Activated CD8-positive, alpha-beta memory T cell treated with anti-CD3 and anti-CD28 coated beads, Interleukin-2, amount 10 ng/mL, durations not matched to agents 7 days and 5 days (primary cell): ENCODE data around the gene RTBDN. TPM values are rescaled to one million over a fixed set of nuclear protein-coding genes. Genes with fewer than 3 reads are reported as not detected.
A peak's percentile ranks its signal among the peaks of the same experiment; 100 is the strongest.

Experiments used
- ATAC-seq: fragments of 150-1000 bp; cut with Tn5 transposase; one replicate; pipeline ENCODE4 v1.10.0; 2021; ENCODE audit warnings: moderate library complexity
- CTCF ChIA-PET: fragments of 350-600 bp; sonication (Branson Sonifier 250); formaldehyde crosslinking; loops from one replicate; lab custom pipeline; 2021; ENCODE audit warnings: antibody characterized with exemption; lab: Charles Lee
- DNase-seq: peaks from one replicate; pipeline ENCODE4 v3.0.0-alpha.2; 2020
- H3K27ac Mint-ChIP-seq: one replicate; pipeline ENCODE4 v1.8.0; 2021; ENCODE audit warnings: mild to moderate bottlenecking, mixed read lengths
- H3K27me3 Mint-ChIP-seq: one replicate; pipeline ENCODE4 v1.8.0; 2021; ENCODE audit warnings: mixed read lengths
- H3K36me3 Mint-ChIP-seq: one replicate; pipeline ENCODE4 v1.8.0; 2021; ENCODE audit warnings: mild to moderate bottlenecking, mixed read lengths
- H3K4me1 Mint-ChIP-seq: one replicate; pipeline ENCODE4 v1.8.0; 2021; ENCODE audit warnings: mixed read lengths
- H3K4me3 Mint-ChIP-seq: one replicate; pipeline ENCODE4 v1.8.0; 2021; ENCODE audit warnings: mild to moderate bottlenecking, moderate library complexity, mixed read lengths
- H3K9me3 Mint-ChIP-seq: one replicate; pipeline ENCODE4 v1.8.0; 2022; ENCODE audit warnings: low read depth, mixed read lengths
- total RNA-seq, 2 experiments: library from RNA; stranded (reverse); gene quantifications; one replicate each; pipeline ENCODE4 v1.2.3, GENCODE V29; 2021

The RTBDN gene
- total RNA-seq, 2 experiments from 2014 or later = not detected

DNA sequence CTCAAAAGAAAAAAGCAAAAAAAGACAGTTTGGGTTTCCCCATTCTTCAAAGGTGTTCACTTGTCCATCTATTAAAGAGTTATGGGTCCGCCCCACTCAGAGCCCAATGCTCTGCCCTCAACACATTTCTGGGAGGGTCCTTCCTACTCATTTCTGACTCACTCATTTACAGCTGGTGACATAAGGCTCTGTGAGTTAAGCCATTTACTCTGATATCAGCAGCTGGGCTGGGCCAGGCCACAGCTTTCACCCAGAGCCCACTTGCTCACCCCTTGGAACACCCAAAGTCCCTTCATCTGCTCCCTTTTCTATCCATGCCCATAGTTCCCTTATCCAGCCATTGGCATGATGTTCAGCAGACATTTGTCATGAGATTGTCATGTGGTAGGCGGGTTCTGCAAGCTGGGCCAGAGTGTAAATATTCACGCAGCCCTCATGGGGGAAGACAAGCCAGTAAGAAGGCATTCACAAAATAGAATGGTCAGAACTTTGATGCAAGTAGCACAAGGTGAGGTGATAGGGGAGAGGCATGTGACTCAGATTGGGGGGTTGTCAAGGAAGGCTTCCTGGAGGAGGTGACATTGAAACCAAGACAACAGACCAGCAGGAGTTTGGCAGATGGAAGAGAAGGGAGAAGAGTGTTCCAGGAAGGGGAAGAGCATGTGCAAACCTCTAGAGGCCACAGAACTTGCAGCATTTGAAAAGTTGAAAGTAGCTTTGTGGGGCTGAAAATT lies 9.8 kb upstream of the RTBDN start:
- ATAC-seq (no peak), DNase-seq (no peak)
- H3K9me3 Mint-ChIP-seq = no peaks in the 10 kb centered on the region
- CTCF ChIA-PET = interaction anchor here (1.4 to 7.9 kb wide), 3 partner anchors 78 to 217 kb away, joined by 3 to 146 read pairs (median 123); no protein-coding TSS in a partner anchor
- H3K27me3 Mint-ChIP-seq = peaks cover 46% of the 10 kb centered on the region
- H3K27ac Mint-ChIP-seq = no peak overlapping the region
- no peaks in the 10 kb centered on the region for H3K36me3 Mint-ChIP-seq
- H3K4me1 Mint-ChIP-seq = peaks cover 21% of the 10 kb centered on the region
- no peak overlapping the region for H3K4me3 Mint-ChIP-seq

DNA sequence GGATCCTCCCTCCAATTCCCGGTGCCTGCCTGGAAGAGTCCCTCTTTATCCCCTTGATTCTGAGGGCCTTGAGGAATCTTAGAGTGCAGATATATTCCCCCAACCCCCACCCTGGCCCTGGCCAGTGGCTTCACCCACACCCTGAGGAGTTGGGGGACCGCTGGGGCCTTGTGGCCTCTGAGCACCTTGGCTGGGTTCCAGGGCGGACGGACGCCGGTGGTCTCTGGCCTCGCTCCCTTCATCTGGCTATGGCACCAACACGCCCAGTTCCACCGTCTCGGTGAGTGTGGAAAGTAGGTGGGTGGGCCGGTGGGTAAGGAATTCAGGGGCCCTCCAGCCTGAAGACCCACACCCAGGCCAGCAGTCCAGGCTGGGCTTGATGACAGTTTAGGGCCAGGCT lies 8.9 kb upstream of the RTBDN start:
- Mint-ChIP-seq H3K4me3 (no peak overlapping the region), H3K27ac (no peak overlapping the region), H3K27me3 (peaks cover 51% of the 10 kb centered on the region), H3K4me1 (peaks cover 24% of the 10 kb centered on the region), H3K9me3 (no peaks in the 10 kb centered on the region), H3K36me3 (no peaks in the 10 kb centered on the region)
- DNase-seq = no peak
- CTCF ChIA-PET = interaction anchor here (7.9 kb wide), 1 partner anchor 85 kb away, joined by 123 read pairs; no protein-coding TSS in a partner anchor
- no peak for ATAC-seq

GRCh38 chr19:12842511-12842910 lies 8.1 kb upstream of the RTBDN start:
- no peak overlapping the region for H3K27ac Mint-ChIP-seq
- no peaks in the 10 kb centered on the region for H3K36me3 Mint-ChIP-seq
- no peak for ATAC-seq
- H3K9me3 Mint-ChIP-seq = no peaks in the 10 kb centered on the region
- CTCF ChIA-PET = no interaction called here
- peaks cover 57% of the 10 kb centered on the region for H3K27me3 Mint-ChIP-seq
- H3K4me3 Mint-ChIP-seq = no peak overlapping the region
- H3K4me1 Mint-ChIP-seq = peaks cover 21% of the 10 kb centered on the region
- DNase-seq = no peak

- H3K9me3 Mint-ChIP-seq = no peaks in the 10 kb centered on the region
- peaks cover 63% of the 10 kb centered on the region for H3K27me3 Mint-ChIP-seq
- peak; percentile 14 for ATAC-seq
- H3K27ac Mint-ChIP-seq = no peak overlapping the region
- peak; percentile 45 for DNase-seq
- peaks cover 16% of the 10 kb centered on the region for H3K4me1 Mint-ChIP-seq
- peak overlapping the region; percentile 22 for H3K4me3 Mint-ChIP-seq
- H3K36me3 Mint-ChIP-seq = no peaks in the 10 kb centered on the region
- CTCF ChIA-PET = interaction anchor here (1.0 kb wide), 1 partner anchor 80 kb away, joined by 4 read pairs; no protein-coding TSS in a partner anchor
Observed at GRCh38 chr19:12841094-12841493, 6.7 kb upstream of the RTBDN start.

GRCh38 chr19:12840091-12841079 lies 6.0 kb upstream of the RTBDN start:
- Mint-ChIP-seq H3K4me1 (peaks cover 16% of the 10 kb centered on the region), H3K27me3 (peaks cover 69% of the 10 kb centered on the region), H3K9me3 (no peaks in the 10 kb centered on the region), H3K27ac (no peak overlapping the region), H3K4me3 (no peak overlapping the region), H3K36me3 (no peaks in the 10 kb centered on the region)
- CTCF ChIA-PET = interaction anchor here (1.7 kb wide), 1 partner anchor 42 kb away, joined by 3 read pairs; no protein-coding TSS in a partner anchor
- peak; percentile 68 for ATAC-seq
- DNase-seq = peak; percentile 76

- Mint-ChIP-seq H3K27ac (no peak overlapping the region), H3K9me3 (no peaks in the 10 kb centered on the region), H3K4me1 (peaks cover 20% of the 10 kb centered on the region), H3K4me3 (peak overlapping the region; percentile 9), H3K27me3 (peaks cover 77% of the 10 kb centered on the region), H3K36me3 (no peaks in the 10 kb centered on the region)
- peak; percentile 50 for DNase-seq
- no peak for ATAC-seq
- CTCF ChIA-PET = interaction anchor here (1.0 to 1.7 kb wide), 4 partner anchors 8 to 73 kb away, joined by 3 to 8 read pairs (median 3); no protein-coding TSS in a partner anchor
Observed at GRCh38 chr19:12838886-12839756, 4.7 kb upstream of the RTBDN start.

GRCh38 chr19:12838182-12838885 lies 4.0 kb upstream of the RTBDN start, which contains the start of gene MAST1:
Gene MAST1 (plus strand): TSS chr19:12838515. CDS start chr19:12838573, 58 bp downstream.
- H3K27ac Mint-ChIP-seq = no peak within 1 kb of the TSS
- ATAC-seq (peak; percentile 65), DNase-seq (peak; percentile 57)
- no peaks in the 10 kb centered on the region for H3K36me3 Mint-ChIP-seq
- CTCF ChIA-PET = interaction anchor here (1.0 to 1.7 kb wide), 5 partner anchors 8 to 72 kb away, joined by 3 to 8 read pairs (median 3); no protein-coding TSS in a partner anchor
- H3K4me1 Mint-ChIP-seq = peaks cover 22% of the 10 kb centered on the region
- H3K9me3 Mint-ChIP-seq = no peaks in the 10 kb centered on the region
- peak within 1 kb of the TSS; percentile 22 for H3K4me3 Mint-ChIP-seq
- peaks cover 77% of the 10 kb centered on the region for H3K27me3 Mint-ChIP-seq

- Mint-ChIP-seq H3K27ac (no peak overlapping the region), H3K9me3 (no peaks in the 10 kb centered on the region), H3K4me1 (peaks cover 31% of the 10 kb centered on the region), H3K36me3 (no peaks in the 10 kb centered on the region), H3K27me3 (peaks cover 82% of the 10 kb centered on the region), H3K4me3 (no peak overlapping the region)
- DNase-seq = no peak
- ATAC-seq = no peak
- CTCF ChIA-PET = interaction anchor here (0.6 to 2.4 kb wide), 11 partner anchors 9 to 159 kb away, joined by 3 to 18 read pairs (median 3); no protein-coding TSS in a partner anchor
Observed at GRCh38 chr19:12837225-12837624, 2.8 kb upstream of the RTBDN start.

GRCh38 chr19:12836529-12836863 lies 2.1 kb upstream of the RTBDN start:
- CTCF ChIA-PET = interaction anchor here (0.6 to 2.4 kb wide), 9 partner anchors 11 to 159 kb away, joined by 3 to 18 read pairs (median 3); partner anchors contain the start of gene GCDH
- H3K9me3 Mint-ChIP-seq = no peaks in the 10 kb centered on the region
- H3K27ac Mint-ChIP-seq = no peak overlapping the region
- H3K27me3 Mint-ChIP-seq = peaks cover 84% of the 10 kb centered on the region
- H3K4me3 Mint-ChIP-seq = no peak overlapping the region
- H3K36me3 Mint-ChIP-seq = no peaks in the 10 kb centered on the region
- ATAC-seq (no peak), DNase-seq (no peak)
- H3K4me1 Mint-ChIP-seq = peaks cover 30% of the 10 kb centered on the region

DNA sequence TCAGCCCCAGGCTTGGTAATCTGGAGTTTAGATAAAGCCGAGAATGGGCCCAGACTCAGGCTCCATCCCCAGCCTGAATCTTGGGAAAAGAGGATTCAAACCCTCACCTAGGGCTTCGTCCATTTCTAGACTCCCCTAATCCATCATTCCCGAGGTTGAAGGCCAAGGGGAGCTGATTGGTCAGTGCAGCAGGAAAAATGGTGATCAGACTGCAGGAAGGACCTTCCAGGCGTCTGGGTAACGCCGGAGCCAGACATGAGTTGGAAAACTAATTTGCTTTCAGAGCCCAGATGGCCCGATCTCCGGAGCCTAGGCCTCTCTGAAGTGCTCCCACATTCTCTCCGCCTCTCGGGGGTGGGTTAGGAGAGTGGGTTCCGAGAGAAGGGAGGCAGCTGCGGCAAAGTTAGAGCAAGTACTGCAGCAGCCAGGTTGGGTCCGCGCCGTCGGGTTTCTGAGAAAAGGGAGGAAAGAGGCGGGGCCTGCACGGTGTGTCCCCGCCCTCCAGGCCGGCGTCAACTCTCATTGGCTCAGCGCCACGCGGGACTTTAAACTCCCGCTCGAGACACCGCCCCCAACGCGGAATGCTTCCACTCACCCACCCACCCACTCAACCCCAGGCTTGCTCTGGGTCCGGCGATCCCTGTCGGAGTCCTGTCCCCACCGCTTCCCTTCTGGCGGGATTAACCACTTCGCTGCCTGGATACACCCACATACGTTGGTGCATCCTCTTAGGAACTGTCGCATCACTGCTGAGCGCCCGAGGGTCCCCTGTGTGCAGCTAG lies 788 bp upstream of the RTBDN start:
- peaks cover 83% of the 10 kb centered on the region for H3K27me3 Mint-ChIP-seq
- DNase-seq (no peak), ATAC-seq (no peak)
- H3K36me3 Mint-ChIP-seq = no peaks in the 10 kb centered on the region
- H3K4me3 Mint-ChIP-seq = no peak overlapping the region
- H3K4me1 Mint-ChIP-seq = peaks cover 22% of the 10 kb centered on the region
- no peak overlapping the region for H3K27ac Mint-ChIP-seq
- H3K9me3 Mint-ChIP-seq = no peaks in the 10 kb centered on the region
- CTCF ChIA-PET = interaction anchor here (0.6 to 2.4 kb wide), 7 partner anchors 12 to 101 kb away, joined by 3 to 18 read pairs (median 6); partner anchors contain the start of genes RNASEH2A and TRIR
